HepG2 (cell line): ENCODE results near the gene NCS1. TPM values are rescaled to one million over a fixed set of nuclear protein-coding genes. Genes with fewer than 3 reads are reported as not detected.

ENCODE experiments used
- ATAC-seq: fragments of 200-7000 bp; cut with Tn5 transposase; 3 replicates; pipeline ENCODE4 v1.9.1; 2020; ENCODE audit warnings: mild to moderate bottlenecking, moderate library complexity
- BruUV-seq: library from RNA; stranded (reverse); fragments of 400-500 nt; replicated peaks from 2 replicates; lab custom pipeline; 2021; lab: Mats Ljungman, UMichigan
- CTCF ChIA-PET: fragments of 300-600 bp; formaldehyde crosslinking; extraction: SDS; loops from one replicate; lab custom pipeline; 2021; ENCODE audit warnings: low total read pairs, inconsistent platforms, low intra/inter-chr PET ratio; lab: Yijun Ruan, JAX
- POLR2A ChIA-PET: fragments of 350-600 bp; sonication (Branson Sonifier 250); formaldehyde crosslinking; loops from one replicate; lab custom pipeline; 2020; ENCODE audit warnings: antibody characterized with exemption, inconsistent platforms; lab: Yijun Ruan, JAX
- DNase-seq: peaks from one replicate; pipeline ENCODE4 v3.0.0-alpha.2; 2015; ENCODE audit warnings: low spot score
- FAIRE-seq: peaks from 3 replicates; lab custom pipeline; 2011; peaks lifted over from hg19 to GRCh38; lab: Jason Lieb, UNC
- H2AFZ ChIP-seq: one replicate; pipeline ENCODE4 v1.6.1; 2011; ENCODE audit warnings: low read length, inconsistent platforms
- H3K27ac ChIP-seq: fragments of 300-600 bp; 3 replicates; pipeline ENCODE4 v1.8.0; 2011; ENCODE audit warnings: mixed run types, mild to moderate bottlenecking, mixed read lengths, low read length, inconsistent platforms; ENCODE audit not compliant: insufficient read depth; ENCODE audit errors: extremely low read length
- H3K27me3 ChIP-seq, 2 experiments: fragments of 200-600 bp in 1 of 2; 2 replicates in 1 of 2; 3 replicates in 1 of 2; pipeline versions ENCODE4 v1.6.0 to v1.8.0; 2011; ENCODE audit warnings: low read length in 2 of 2, mild to moderate bottlenecking in 2 of 2, moderate library complexity in 2 of 2, inconsistent platforms in 1 of 2; ENCODE audit not compliant: insufficient read depth in 2 of 2, control insufficient read depth in 1 of 2
- H3K36me3 ChIP-seq, 2 experiments: fragments of 200-600 bp in 1 of 2; replicated peaks in 1 of 2; 2 replicates in 1 of 2; 3 replicates in 1 of 2; pipeline versions ENCODE4 v1.5.1 to v1.8.0; 2011; ENCODE audit warnings: low read length in 2 of 2, inconsistent platforms in 1 of 2; ENCODE audit not compliant: insufficient read depth in 2 of 2, control insufficient read depth in 1 of 2
- H3K4me1 ChIP-seq: 2 replicates; pipeline ENCODE4 v1.5.1; 2012; ENCODE audit warnings: low read length, inconsistent platforms; ENCODE audit not compliant: insufficient read depth
- H3K4me2 ChIP-seq: 2 replicates; pipeline ENCODE4 v1.6.0; 2011; ENCODE audit warnings: low read depth, low read length, inconsistent platforms
- H3K4me3 ChIP-seq, 3 experiments: fragments of 200-600 bp in 1 of 3; sonication (generic), shearing (Covaris generic) in 1 of 3; replicated peaks in 1 of 3; 2 replicates each; pipeline ENCODE4 v1.5.1; 2011 to 2016; ENCODE audit warnings: low read length in 3 of 3, inconsistent platforms in 2 of 3, low read depth in 2 of 3, mild to moderate bottlenecking in 2 of 3, control low read depth in 1 of 3, mixed read lengths in 1 of 3; ENCODE audit not compliant: insufficient read depth in 1 of 3
- H3K79me2 ChIP-seq: one replicate; pipeline ENCODE4 v1.6.1; 2011; ENCODE audit warnings: low read length, inconsistent platforms; ENCODE audit not compliant: insufficient read depth
- H3K9ac ChIP-seq: 2 replicates; pipeline ENCODE4 v1.6.0; 2011; ENCODE audit warnings: mild to moderate bottlenecking, low read depth, low read length, inconsistent platforms; ENCODE audit not compliant: insufficient read depth
- H3K9me3 ChIP-seq: 2 replicates; pipeline ENCODE4 v1.5.1; 2012; ENCODE audit warnings: mild to moderate bottlenecking, low read length
- H4K20me1 ChIP-seq: 2 replicates; pipeline ENCODE4 v1.6.0; 2011; ENCODE audit warnings: inconsistent platforms, mild to moderate bottlenecking, low read length, moderate library complexity; ENCODE audit not compliant: insufficient read depth
- CEBPB ChIP-seq: IDR thresholded peaks from 2 replicates; pipeline ENCODE4 v1.6.1; 2011; ENCODE audit warnings: low read depth, low read length, improper control_type of control experiment, borderline replicate concordance
- DNMT3B ChIP-seq: conservative IDR thresholded peaks from 2 replicates; pipeline ENCODE4 v1.6.1; 2016; ENCODE audit warnings: missing biosample characterization, control low read depth
- MBD4 ChIP-seq: IDR thresholded peaks from 2 replicates; pipeline ENCODE4 v1.6.1; 2012; ENCODE audit warnings: low read length, inconsistent platforms, borderline replicate concordance
- MXD3 ChIP-seq: IDR thresholded peaks from 2 replicates; pipeline ENCODE4 v1.6.1; 2016; ENCODE audit warnings: mild to moderate bottlenecking, missing biosample characterization, missing genetic modification reagents
- MXI1 ChIP-seq: IDR thresholded peaks from 3 replicates; pipeline ENCODE4 v1.6.1; 2012; ENCODE audit warnings: low read depth, low read length, inconsistent platforms, borderline replicate concordance
- NAIF1 ChIP-seq: sonication (generic); formaldehyde crosslinking; IDR thresholded peaks from 2 replicates; pipeline ENCODE4 v1.5.0; 2020; ENCODE audit warnings: mild to moderate bottlenecking, missing genetic modification reagents, borderline replicate concordance
- PTBP1 ChIP-seq: fragments of 200-400 bp; formaldehyde crosslinking; IDR thresholded peaks from 2 replicates; pipeline ENCODE4 v1.6.1; 2018; ENCODE audit warnings: low read length, low read depth; ENCODE audit not compliant: poor library complexity, severe bottlenecking
- SMAD9 ChIP-seq: sonication (generic); formaldehyde crosslinking; IDR thresholded peaks from 2 replicates; pipeline ENCODE4 v1.5.1; 2020; ENCODE audit warnings: mild to moderate bottlenecking, missing genetic modification reagents
- TEAD3 ChIP-seq: optimal IDR thresholded peaks from 2 replicates; pipeline ENCODE3; 2016; ENCODE audit warnings: borderline replicate concordance
- ZFP36L1 ChIP-seq: sonication (generic); formaldehyde crosslinking; IDR thresholded peaks from 2 replicates; pipeline ENCODE4 v1.8.0; 2022; ENCODE audit warnings: mild to moderate bottlenecking, missing genetic modification reagents, moderate library complexity
- ZNF280B ChIP-seq: sonication (generic); formaldehyde crosslinking; IDR thresholded peaks from 2 replicates; pipeline ENCODE4 v1.5.0; 2020; ENCODE audit warnings: missing genetic modification reagents, mild to moderate bottlenecking, borderline replicate concordance
- ZNF3 ChIP-seq: IDR thresholded peaks from 2 replicates; pipeline ENCODE4 v1.7.0; 2017; ENCODE audit warnings: inconsistent platforms
- ZNF484 ChIP-seq: sonication (generic); formaldehyde crosslinking; IDR thresholded peaks from 2 replicates; pipeline ENCODE4 v1.5.1; 2020; ENCODE audit warnings: mild to moderate bottlenecking, low read depth, missing genetic modification reagents, borderline replicate concordance
- ZNF512B ChIP-seq: sonication (generic); formaldehyde crosslinking; IDR thresholded peaks from 2 replicates; pipeline ENCODE4 v1.5.1; 2020; ENCODE audit warnings: missing genetic modification reagents, mild to moderate bottlenecking, borderline replicate concordance
- ZNF772 ChIP-seq: sonication (generic); formaldehyde crosslinking; IDR thresholded peaks from 2 replicates; pipeline ENCODE4 v1.5.0; 2020; ENCODE audit warnings: mild to moderate bottlenecking, missing genetic modification reagents
- ZNF83 ChIP-seq: sonication (generic); formaldehyde crosslinking; IDR thresholded peaks from 2 replicates; pipeline ENCODE4 v1.4.0; 2020; ENCODE audit warnings: missing genetic modification reagents, mild to moderate bottlenecking, borderline replicate concordance
- ZNF850 ChIP-seq: sonication (generic); formaldehyde crosslinking; conservative IDR thresholded peaks from 2 replicates; pipeline ENCODE4 v1.9.0; 2021; ENCODE audit warnings: mild to moderate bottlenecking, missing genetic modification reagents
- ZSCAN30 ChIP-seq: sonication (generic); formaldehyde crosslinking; IDR thresholded peaks from 2 replicates; pipeline ENCODE4 v1.5.0; 2020; ENCODE audit warnings: mild to moderate bottlenecking, missing genetic modification reagents
- ZZZ3 ChIP-seq: sonication (generic); formaldehyde crosslinking; IDR thresholded peaks from 2 replicates; pipeline ENCODE4 v1.4.0; 2020; ENCODE audit warnings: missing genetic modification reagents, mild to moderate bottlenecking, borderline replicate concordance
- WGBS: methylation state at CpG from one replicate; pipeline ENCODE4 v1.1.6; 2017; ENCODE audit warnings: low lambda C conversion rate; 5-methylcytosine and 5-hydroxymethylcytosine counted together
- in situ Hi-C: cut with HindIII; loops from 2 replicates; pipeline ENCODE4 v1.10.0; 2017; ENCODE audit warnings: low pct_unique_long_range_greater_than_20kb; ENCODE audit not compliant: extremely low pct_ligation_motif_present
- intact Hi-C: fragments of 100-400 bp; cut with micrococcal nuclease; formaldehyde crosslinking; loops from one replicate; pipeline ENCODE4 v1.10.0; 2022; ENCODE audit not compliant: unreplicated experiment
- polyA plus RNA-seq, 8 experiments: library from polyadenylated mRNA; depleted of rRNA in 3 of 8; stranded (reverse) in 7 of 8; unstranded in 1 of 8; fragments of >200 nt; fragmentation: Illumina TruSeq in 4 of 8; extraction: Trizol in 4 of 8; gene quantifications; 2 replicates each; pipeline versions ENCODE4 v1.2.1 to v1.2.3, GENCODE V29; 2011 to 2016; ENCODE audit warnings: low read depth in 4 of 8, missing spikeins in 1 of 8, mixed read lengths in 1 of 8; ENCODE audit not compliant: insufficient read depth in 1 of 8
- total RNA-seq, 5 experiments: library from RNA; depleted of rRNA; stranded (reverse); fragments of >200 nt; fragmentation: Illumina TruSeq; extraction: Trizol; gene quantifications; 2 replicates each; pipeline ENCODE4 v1.2.3, GENCODE V29; 2016; ENCODE audit warnings: low read depth in 1 of 5

Gene NCS1
- total and polyA plus RNA-seq, 2 of the 13 experiments (the other 11 are each of a cell fraction or from before 2014, with no cell fraction given): 4.7 to 6.1 TPM

- in situ Hi-C loops (no loop called here), intact Hi-C loops (no loop called here)
- ATAC-seq (no peak), DNase-seq (no peak), FAIRE-seq (no peak)
- H3K36me3 ChIP-seq: no peaks in the 10 kb centered on the region
- no peak for TF ChIP-seq MXD3 (CRISPR knock-in tag)
- no peak for TF ChIP-seq CEBPB
- no peak for TF ChIP-seq ZNF512B
- TF ChIP-seq ZNF280B (CRISPR knock-in tag): no peak
- no peak for TF ChIP-seq ZFP36L1 (CRISPR knock-in tag)
- TF ChIP-seq NAIF1 (CRISPR knock-in tag): no peak
- TF ChIP-seq SMAD9: no peak
- TF ChIP-seq ZNF772: no peak
- TF ChIP-seq ZZZ3 (CRISPR knock-in tag): no peak
- TF ChIP-seq ZNF3 (CRISPR knock-in tag): no peak
- no peak for TF ChIP-seq ZSCAN30 (CRISPR knock-in tag)
- no peak for TF ChIP-seq ZNF484 (CRISPR knock-in tag)
- TF ChIP-seq TEAD3: no peak
- TF ChIP-seq ZNF83 (CRISPR knock-in tag): no peak
- no peak for TF ChIP-seq MXI1
- TF ChIP-seq PTBP1: no peak
- TF ChIP-seq DNMT3B (CRISPR knock-in tag): no peak
- no peak for TF ChIP-seq ZNF850 (CRISPR knock-in tag)
- no peak for TF ChIP-seq MBD4
- no TSS peak for BruUV-seq
- H3K27ac ChIP-seq: no peak overlapping the region
- WGBS: 93% methylated on average over 5 of the region's 12 CpGs
- H3K79me2 ChIP-seq: no peaks in the 10 kb centered on the region
- H3K9ac ChIP-seq: no peak overlapping the region
- peaks cover 8% of the 10 kb centered on the region; the same call in 1 of the 2 replicates for H3K9me3 ChIP-seq
- H3K4me1 ChIP-seq: no peaks in the 10 kb centered on the region
- CTCF ChIA-PET: no interaction called here
- H4K20me1 ChIP-seq: no peaks in the 10 kb centered on the region
- no peak overlapping the region for H3K4me3 ChIP-seq
- no peak overlapping the region for H2AFZ ChIP-seq
- H3K27me3 ChIP-seq: no peaks in the 10 kb centered on the region
- no peak overlapping the region for H3K4me2 ChIP-seq
- POLR2A ChIA-PET: no interaction called here
Observed at GRCh38 chr9:130226112-130226511, 53.9 kb downstream of the NCS1 start.
